ENCODE measurements around the gene NTNG1.
A peak's percentile ranks its signal among the peaks of the same experiment; 100 is the strongest.

Gene NTNG1

GRCh38 chr1:107344268-107344760 lies 203.5 kb downstream of the NTNG1 start:
- peak in 1 of 2 experiments; percentile 69 for DNase-seq

DNA sequence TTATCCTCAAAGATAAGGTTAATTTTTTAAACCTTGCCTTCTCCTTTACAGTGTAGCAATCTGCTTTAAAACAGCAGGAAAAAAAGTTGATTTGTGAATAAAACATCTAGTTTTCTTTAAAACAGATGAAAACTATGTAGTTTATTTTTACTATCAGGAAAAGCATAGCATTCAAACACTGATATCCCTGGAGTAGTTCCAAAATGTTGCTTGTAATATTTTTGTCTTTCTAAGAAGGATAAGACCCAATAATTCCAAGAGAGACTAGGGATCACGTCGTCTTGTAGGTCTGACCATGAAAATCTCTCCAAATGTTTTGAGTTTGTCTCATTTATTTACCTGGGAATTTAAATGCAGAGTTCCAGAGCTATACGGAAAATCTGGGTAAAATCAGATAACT lies 204.0 kb downstream of the NTNG1 start:
- DNase-seq: no peak

GRCh38 chr1:107352850-107353249 lies 212.0 kb downstream of the NTNG1 start:
- no peak for DNase-seq

- DNase-seq: peak in 1 of 2 experiments; percentile 71
These were observed 216.5 kb downstream of the NTNG1 start for GRCh38 chr1:107357376-107357775.

GRCh38 chr1:107358619-107359327 lies 217.9 kb downstream of the NTNG1 start:
- DNase-seq: peak; percentile 90 to 93

GRCh38 chr1:107359472-107360241 lies 218.8 kb downstream of the NTNG1 start:
- DNase-seq: no peak

GRCh38 chr1:107362468-107363140 lies 221.8 kb downstream of the NTNG1 start:
- no peak for DNase-seq

DNA sequence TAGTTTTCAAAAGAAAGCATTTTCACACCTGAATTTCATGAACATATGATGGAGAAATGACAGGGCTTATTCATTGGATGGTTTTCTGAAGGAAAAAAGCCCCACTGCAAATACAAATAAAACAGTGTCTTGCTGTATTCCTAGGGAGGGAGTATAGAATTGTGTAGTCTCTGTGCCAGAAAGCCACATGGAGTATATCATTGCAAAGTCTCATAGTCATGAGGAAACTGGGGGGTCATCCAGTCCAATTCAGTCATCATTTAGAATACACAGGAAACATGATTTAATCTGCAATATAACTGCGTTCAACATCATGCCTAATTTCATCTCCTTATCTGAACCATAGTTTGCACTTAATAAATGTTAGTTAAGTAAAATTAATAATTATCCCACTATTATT lies 222.3 kb downstream of the NTNG1 start:
- DNase-seq: peak in 1 of 2 experiments; percentile 52

DNA sequence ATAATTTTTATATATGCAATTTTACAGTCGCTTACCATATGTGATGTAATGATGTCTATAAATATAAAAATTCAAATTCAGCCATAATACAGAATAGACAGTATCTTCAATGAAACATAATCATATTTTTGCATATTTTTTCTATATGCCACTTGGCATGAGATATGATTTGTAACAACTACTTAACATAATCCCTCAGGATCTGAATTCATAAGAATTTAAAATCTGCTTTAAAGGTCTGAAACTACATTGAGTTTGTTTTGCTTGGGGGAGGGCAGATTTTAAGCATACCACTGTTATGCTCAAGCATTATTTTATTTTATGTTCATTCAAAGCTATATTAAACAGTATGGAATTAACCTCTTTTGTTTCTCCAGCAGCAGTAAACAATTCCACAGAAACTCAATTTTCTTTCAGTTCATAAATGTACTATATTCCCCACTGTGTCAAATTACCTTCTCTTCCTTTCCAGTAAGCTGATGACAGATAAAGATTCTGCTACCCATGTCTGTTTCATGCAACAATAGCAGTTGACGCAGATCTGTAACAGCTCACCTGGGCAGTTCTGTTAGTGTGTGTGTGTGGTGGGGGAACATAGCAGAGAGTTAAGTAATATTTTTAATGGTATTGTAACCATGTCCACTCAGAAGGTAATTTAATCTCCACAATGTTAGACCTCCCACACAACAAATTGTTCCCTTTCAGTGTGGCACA lies 224.8 kb downstream of the NTNG1 start:
- no peak for DNase-seq

DNA sequence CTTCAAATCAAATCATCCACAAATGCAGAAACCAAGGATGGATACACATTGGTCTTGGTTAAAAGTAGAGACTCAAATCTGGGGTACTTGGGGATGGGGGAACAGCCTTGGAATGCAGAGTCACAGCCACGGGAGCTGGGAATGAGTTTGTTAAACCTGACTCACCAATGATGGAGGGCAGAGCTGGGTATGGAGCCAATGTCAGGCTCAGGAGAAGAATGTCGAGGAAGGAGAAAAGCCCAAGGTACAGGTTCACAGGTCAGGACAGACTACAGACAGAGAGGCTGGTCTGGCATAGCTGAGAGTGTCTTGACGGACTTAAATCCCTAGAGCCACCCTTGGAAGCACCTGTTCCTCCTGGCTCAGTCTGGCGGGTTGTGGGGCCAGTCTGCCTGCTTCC lies 237.6 kb downstream of the NTNG1 start:
- DNase-seq: peak in 1 of 2 experiments; percentile 36

DNA sequence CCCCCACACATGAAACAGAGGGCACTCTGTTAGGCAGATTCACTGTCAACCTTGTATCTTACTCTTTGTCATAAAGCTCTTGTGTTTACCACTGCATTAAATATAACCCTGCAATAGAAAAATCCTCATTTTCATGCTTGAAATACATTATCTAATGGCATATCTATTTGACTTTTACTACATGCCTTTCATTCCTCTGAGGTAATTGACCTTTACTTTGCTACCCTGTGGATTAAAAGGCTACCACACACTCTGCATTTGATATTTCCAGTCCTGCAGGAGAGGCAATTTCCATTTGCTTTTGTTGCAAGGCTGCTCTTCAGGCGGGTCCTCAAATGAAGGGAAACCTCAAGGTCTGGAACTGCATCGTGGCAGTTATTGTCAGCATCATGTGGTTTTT lies 238.0 kb downstream of the NTNG1 start:
- DNase-seq: no peak

GRCh38 chr1:107379826-107380225 lies 239.0 kb downstream of the NTNG1 start:
- no peak for DNase-seq

- DNase-seq: no peak
These were observed 248.9 kb downstream of the NTNG1 start for GRCh38 chr1:107389410-107390396.

GRCh38 chr1:107394301-107394700 lies 253.5 kb downstream of the NTNG1 start:
- DNase-seq: no peak

DNA sequence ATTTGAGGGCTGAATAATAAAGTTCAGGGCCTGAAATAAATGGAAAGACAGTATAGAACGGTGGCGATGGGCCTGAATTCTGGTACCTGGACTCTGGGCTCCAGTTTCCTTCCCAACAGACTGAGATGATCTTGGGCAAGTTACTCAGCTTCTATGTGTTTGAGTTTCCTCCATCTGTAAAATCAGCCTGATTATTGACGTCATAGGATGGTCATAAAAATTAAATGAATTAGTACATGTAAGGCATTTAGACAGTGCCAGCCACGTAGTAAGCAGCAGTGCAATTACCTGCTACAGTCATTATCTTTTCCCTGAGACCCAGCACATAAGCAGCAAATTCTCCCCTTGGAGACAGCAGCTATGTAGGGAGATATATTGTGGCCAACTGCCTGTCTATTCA lies 260.9 kb downstream of the NTNG1 start:
- DNase-seq: no peak

DNA sequence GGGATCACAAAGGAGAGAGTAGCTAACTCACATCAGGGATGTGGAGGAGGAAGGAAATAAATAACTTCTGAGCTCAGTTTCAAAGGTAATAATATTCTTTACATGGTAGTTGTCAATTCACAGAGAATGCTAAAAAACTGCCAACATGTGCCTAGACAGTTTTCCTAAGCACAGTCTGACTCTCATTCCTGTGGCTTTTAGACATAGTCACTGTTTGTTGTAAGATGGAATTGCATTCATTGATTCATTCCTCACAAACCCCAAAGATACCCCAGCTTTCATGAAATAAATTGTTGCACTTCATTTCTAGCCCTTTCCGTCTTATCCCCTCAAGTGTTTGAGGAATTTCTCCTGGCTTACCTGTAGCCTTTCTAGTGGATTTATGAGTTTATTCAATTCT lies 263.9 kb downstream of the NTNG1 start:
- DNase-seq: no peak

GRCh38 chr1:107405236-107405635 lies 264.4 kb downstream of the NTNG1 start:
- no peak for DNase-seq

DNA sequence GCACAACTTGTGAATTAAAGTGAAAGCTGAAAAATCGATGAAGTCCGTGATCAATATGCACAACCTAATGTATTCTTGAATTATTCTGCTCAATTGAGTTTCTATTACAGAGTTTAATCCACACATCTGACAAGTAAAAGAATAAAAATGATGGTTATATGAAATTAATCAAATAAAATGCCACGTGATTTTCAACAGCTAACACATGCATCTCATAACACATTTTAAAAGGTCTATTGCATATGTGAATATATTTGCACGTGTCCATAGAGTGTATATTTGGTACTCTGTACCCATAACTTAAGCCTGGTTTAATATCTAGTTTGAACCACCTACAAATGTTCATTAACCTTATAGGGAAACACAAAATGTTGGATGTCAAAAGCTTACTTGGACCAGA lies 266.2 kb downstream of the NTNG1 start:
- no peak for DNase-seq

- no peak for DNase-seq
These were observed 272.7 kb downstream of the NTNG1 start for GRCh38 chr1:107413546-107413945.

DNA sequence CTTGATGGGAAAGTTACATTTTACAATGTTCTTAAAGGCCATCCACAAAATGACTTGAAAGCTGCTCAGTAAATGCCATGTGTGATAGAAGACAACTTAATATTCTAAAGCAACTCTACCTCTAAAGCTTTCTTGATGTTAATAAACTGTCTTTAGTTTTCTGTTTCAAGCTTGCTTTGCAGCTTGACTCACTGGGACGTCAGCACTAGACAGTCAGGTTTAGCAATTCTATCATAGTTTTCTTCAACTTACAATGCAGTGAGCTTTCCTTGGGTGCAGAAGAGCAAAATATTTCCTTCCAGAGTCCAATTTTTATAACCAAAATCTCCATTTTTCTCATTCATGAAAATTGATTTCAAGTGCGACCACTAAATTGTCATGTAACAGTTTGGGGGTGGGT lies 273.1 kb downstream of the NTNG1 start:
- no peak for DNase-seq

DNA sequence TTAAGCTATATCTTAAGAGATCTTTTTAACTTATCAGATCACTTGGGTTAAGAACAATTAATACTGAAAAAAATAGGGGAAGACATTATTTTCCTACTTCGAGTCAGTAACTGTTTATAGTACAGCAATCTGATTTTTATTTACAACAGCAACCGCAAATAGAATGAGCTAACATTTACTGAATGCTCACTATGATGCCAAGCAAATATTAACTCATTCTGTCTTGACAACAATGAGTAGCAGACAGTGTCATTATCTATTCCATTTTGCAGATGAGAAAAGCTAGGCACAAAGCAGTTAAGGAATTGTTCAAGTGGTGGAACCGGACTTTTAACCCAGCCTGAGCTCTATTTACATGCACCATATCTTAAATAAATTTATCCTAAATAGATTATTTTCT lies 273.7 kb downstream of the NTNG1 start:
- DNase-seq: no peak

- no peak for DNase-seq
These were observed 274.4 kb downstream of the NTNG1 start for GRCh38 chr1:107415241-107415640.
